LNCAP (cell line): ENCODE results near the gene PFDN6.

ENCODE experiments used
- CTCF ChIP-seq: fragments of 450-650 bp; IDR thresholded peaks from 2 replicates; pipeline ENCODE4 v1.5.1; 2017; ENCODE audit warnings: mild to moderate bottlenecking

PFDN6 gene

GRCh38 chr6:33271117-33271467 lies 18.3 kb upstream of the PFDN6 start:
- no peak for TF ChIP-seq CTCF

- no peak for TF ChIP-seq CTCF
These were observed 17.7 kb upstream of the PFDN6 start, which contains the start of the genes RPS18 and VPS52 for GRCh38 chr6:33271468-33272274. Gene RPS18, plus strand, starts transcription at chr6:33272075. Its CDS starts 45 bp downstream, at chr6:33272120. Gene VPS52, minus strand, starts transcription at chr6:33271876. Its CDS starts 201 bp downstream, at chr6:33271675.

GRCh38 chr6:33272275-33273128 lies 16.9 kb upstream of the PFDN6 start:
- TF ChIP-seq CTCF: no peak

- no peak for TF ChIP-seq CTCF
These were observed 16.1 kb upstream of the PFDN6 start for GRCh38 chr6:33273129-33273923.

- no peak for TF ChIP-seq CTCF
These were observed 15.2 kb upstream of the PFDN6 start for GRCh38 chr6:33273924-33274902.

GRCh38 chr6:33276581-33276863 lies 12.9 kb upstream of the PFDN6 start:
- TF ChIP-seq CTCF: no peak
